ENCODE data around the gene PDE6A. TPM values are rescaled to one million over a fixed set of nuclear protein-coding genes. Genes with fewer than 3 reads are reported as not detected.

Gene PDE6A
- total RNA-seq, 4 donors from 2014 or later, result 0.04 to 3.8 (median 2.2) TPM

- DNase-seq, result no peak
- no peak for TF ChIP-seq CTCF (IDR thresholded peaks at IDR 0.05)
- TF ChIP-seq POLR2A (IDR thresholded peaks at IDR 0.05), result no peak
- H3K9me3 ChIP-seq, result no peaks in the 10 kb centered on the region
- H3K27ac ChIP-seq, result no peak overlapping the region
- intact Hi-C loops (cut with DNase I), result no loop called here
- H3K36me3 ChIP-seq, result peaks cover 5 to 55% (median 7%) of the 10 kb centered on the region in 3 donors
- H3K27me3 ChIP-seq, result no peaks in the 10 kb centered on the region
- H3K4me1 ChIP-seq, result peaks cover 0 to 7% (median 0%) of the 10 kb centered on the region in 3 donors
- H3K4me3 ChIP-seq, result no peak overlapping the region
Measured at GRCh38 chr5:149851211-149851610, 93.4 kb downstream of the PDE6A start.

- H3K36me3 ChIP-seq, result peaks cover 11 to 64% (median 15%) of the 10 kb centered on the region in 3 donors
- 85 to 89% methylated on average over 4 to 20 of the region's 20 CpGs for WGBS, 2 donors
- intact Hi-C loops (cut with DNase I), result no loop called here
- no peaks in the 10 kb centered on the region for H3K9me3 ChIP-seq
- no peak for TF ChIP-seq CTCF (IDR thresholded peaks at IDR 0.05)
- TF ChIP-seq POLR2A (IDR thresholded peaks at IDR 0.05), result no peak
- no peak overlapping the region for H3K27ac ChIP-seq
- no peak overlapping the region for H3K4me3 ChIP-seq
- peaks cover 0 to 7% (median 0%) of the 10 kb centered on the region in 3 donors for H3K4me1 ChIP-seq
- DNase-seq, result no peak
- H3K27me3 ChIP-seq, result no peaks in the 10 kb centered on the region
Measured at GRCh38 chr5:149849966-149850910, 94.4 kb downstream of the PDE6A start.

DNA sequence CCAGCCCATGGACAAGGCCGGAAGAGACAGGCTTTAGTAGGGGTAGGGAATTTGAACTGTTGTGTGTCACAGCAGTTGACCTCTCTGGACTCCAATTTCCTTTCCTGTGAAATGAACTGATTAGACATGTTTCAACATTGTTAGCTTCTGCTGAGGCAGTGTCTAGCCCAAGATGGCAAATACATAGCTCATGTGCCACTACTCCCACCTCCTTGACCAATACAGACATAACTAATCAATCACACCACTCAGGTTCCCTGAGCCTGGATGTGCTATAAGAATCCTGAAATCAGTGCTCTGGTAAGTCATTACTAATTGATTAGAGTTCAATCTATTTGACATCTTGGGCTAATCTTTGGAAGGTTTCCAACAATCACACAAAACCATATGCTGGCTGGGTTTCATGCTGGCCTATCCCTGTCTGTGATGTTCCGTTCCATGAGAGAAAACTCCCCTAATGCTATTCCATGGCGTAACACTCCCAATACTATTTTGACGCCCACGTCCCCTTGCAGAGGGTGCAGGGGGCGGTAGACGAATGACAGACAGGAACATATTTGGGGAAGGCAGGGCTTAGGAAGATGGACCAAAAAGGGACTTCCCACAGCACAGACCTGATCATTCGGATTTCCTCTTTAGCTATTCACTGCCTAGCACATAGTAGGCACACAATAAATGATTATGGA is 95.2 kb downstream of the PDE6A start:
- Histone ChIP-seq H3K27me3 (no peaks in the 10 kb centered on the region), H3K9me3 (no peaks in the 10 kb centered on the region), H3K27ac (no peak overlapping the region), H3K4me1 (peaks cover 0 to 7% (median 0%) of the 10 kb centered on the region in 3 donors), H3K4me3 (no peak overlapping the region), H3K36me3 (peaks cover 11 to 72% (median 21%) of the 10 kb centered on the region in 3 donors)
- TF ChIP-seq CTCF (IDR thresholded peaks at IDR 0.05) (no peak), POLR2A (IDR thresholded peaks at IDR 0.05) (no peak)
- intact Hi-C loops (cut with DNase I), result no loop called here
- DNase-seq, result no peak
- 88 to 91% methylated on average over 8 of the region's 8 CpGs for WGBS, 2 donors

DNA sequence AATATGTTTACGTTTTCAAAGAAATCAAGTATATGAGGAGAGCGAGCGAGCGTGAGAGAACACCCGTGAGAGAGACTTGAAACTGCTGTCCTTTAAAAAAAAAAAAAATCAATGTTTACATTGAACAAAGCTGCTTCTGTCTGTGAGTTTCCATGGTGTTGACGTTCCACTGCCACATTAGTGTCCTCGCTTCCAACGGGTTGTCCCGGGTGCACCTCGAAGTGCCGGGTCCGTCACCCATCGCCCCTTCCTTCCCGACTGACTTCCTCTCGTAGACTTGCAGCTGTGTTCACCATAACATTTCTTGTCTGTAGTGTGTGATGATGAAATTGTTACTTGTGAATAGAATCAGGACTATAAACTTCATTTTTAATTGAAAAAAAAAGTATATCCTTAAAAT is 97.0 kb downstream of the PDE6A start:
- TF ChIP-seq CTCF (IDR thresholded peaks at IDR 0.05) (no peak), POLR2A (IDR thresholded peaks at IDR 0.05) (no peak)
- no peaks in the 10 kb centered on the region for H3K27me3 ChIP-seq
- WGBS, 2 donors, result 86 to 89% methylated on average over 15 of the region's 15 CpGs
- DNase-seq, result no peak
- no peaks in the 10 kb centered on the region for H3K4me1 ChIP-seq
- intact Hi-C loops (cut with DNase I), result no loop called here
- no peak overlapping the region for H3K4me3 ChIP-seq
- H3K36me3 ChIP-seq, result peaks cover 11 to 91% (median 22%) of the 10 kb centered on the region in 3 donors
- H3K9me3 ChIP-seq, result no peaks in the 10 kb centered on the region
- no peak overlapping the region for H3K27ac ChIP-seq

GRCh38 chr5:149846021-149846420 is 98.6 kb downstream of the PDE6A start:
- Histone ChIP-seq H3K27me3 (no peaks in the 10 kb centered on the region), H3K4me1 (no peaks in the 10 kb centered on the region), H3K4me3 (no peak overlapping the region), H3K36me3 (peaks cover 11 to 98% (median 26%) of the 10 kb centered on the region in 3 donors), H3K9me3 (no peaks in the 10 kb centered on the region), H3K27ac (no peak overlapping the region)
- WGBS, 2 donors, result 77 to 100% methylated on average over 2 to 3 of the region's 5 CpGs
- TF ChIP-seq CTCF (IDR thresholded peaks at IDR 0.05), result no peak
- TF ChIP-seq POLR2A (IDR thresholded peaks at IDR 0.05), result no peak
- no peak for DNase-seq
- intact Hi-C loops (cut with DNase I), result no loop called here
